Prostate gland (tissue), 2 donors: ENCODE results near the gene SH3BP1.
"Not testable (repeated sequence)": the region's sequence is repeated elsewhere in the genome, so short reads cannot be mapped to it uniquely, and the experiment has no call there.

ENCODE experiments used
- POLR2A ChIP-seq: fragments of 450-650 bp; IDR thresholded peaks from one replicate; pipeline ENCODE4 v1.6.1; 2016; ENCODE audit warnings: antibody characterized with exemption, mild to moderate bottlenecking
- TF ChIP-seq, protein P1 (sequence below), 4 experiments: fragments of 200-600 bp in 2 of 4; fragments of 450-650 bp in 2 of 4; sonication (generic) in 2 of 4; IDR thresholded peaks; 1 replicate in 3 of 4; 2 replicates in 1 of 4; pipeline ENCODE4 v1.5.1; 2016 to 2019; ENCODE audit warnings: antibody characterized with exemption in 4 of 4, mild to moderate bottlenecking in 2 of 4, moderate library complexity in 2 of 4

DNA sequence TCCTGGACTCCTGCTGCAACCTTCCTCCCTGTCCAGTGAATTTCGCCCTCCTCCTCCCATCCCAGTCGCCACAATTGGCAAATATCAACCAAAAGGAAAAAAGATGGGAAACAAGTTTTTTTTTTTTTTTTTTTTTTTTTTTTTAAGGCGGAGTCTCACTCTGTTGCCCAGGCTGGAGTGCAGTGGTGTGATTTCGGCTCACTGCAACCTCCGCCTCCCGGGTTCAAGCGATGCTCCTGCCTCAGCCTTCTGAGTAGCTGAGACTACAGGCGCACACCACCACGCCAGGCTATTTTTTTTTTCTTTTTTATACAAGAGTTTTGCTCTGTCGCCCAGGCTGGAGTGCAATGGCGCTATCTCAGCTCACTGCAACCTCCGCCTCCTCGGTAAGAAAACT is 56.8 kb downstream of the SH3BP1 start:
- TF ChIP-seq, protein P1, sequence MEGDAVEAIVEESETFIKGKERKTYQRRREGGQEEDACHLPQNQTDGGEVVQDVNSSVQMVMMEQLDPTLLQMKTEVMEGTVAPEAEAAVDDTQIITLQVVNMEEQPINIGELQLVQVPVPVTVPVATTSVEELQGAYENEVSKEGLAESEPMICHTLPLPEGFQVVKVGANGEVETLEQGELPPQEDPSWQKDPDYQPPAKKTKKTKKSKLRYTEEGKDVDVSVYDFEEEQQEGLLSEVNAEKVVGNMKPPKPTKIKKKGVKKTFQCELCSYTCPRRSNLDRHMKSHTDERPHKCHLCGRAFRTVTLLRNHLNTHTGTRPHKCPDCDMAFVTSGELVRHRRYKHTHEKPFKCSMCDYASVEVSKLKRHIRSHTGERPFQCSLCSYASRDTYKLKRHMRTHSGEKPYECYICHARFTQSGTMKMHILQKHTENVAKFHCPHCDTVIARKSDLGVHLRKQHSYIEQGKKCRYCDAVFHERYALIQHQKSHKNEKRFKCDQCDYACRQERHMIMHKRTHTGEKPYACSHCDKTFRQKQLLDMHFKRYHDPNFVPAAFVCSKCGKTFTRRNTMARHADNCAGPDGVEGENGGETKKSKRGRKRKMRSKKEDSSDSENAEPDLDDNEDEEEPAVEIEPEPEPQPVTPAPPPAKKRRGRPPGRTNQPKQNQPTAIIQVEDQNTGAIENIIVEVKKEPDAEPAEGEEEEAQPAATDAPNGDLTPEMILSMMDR (IDR thresholded peaks at IDR 0.05): not testable (repeated sequence)
- TF ChIP-seq POLR2A: not testable (repeated sequence)
